GM19328 (cell line): ENCODE data around the gene SERPINB13.
"Not testable (repeated sequence)": the region's sequence is repeated elsewhere in the genome, so short reads cannot be mapped to it uniquely, and the experiment has no call there.

Source experiments
- ATAC-seq: cut with Tn5 transposase; IDR thresholded peaks from one replicate; pipeline ENCODE4 v1.9.1; 2021; ENCODE audit warnings: mild to moderate bottlenecking, moderate library complexity; ENCODE audit not compliant: unreplicated experiment

The SERPINB13 gene

GRCh38 chr18:63644694-63645093 lies 57.6 kb downstream of the SERPINB13 start:
- not testable (repeated sequence) for ATAC-seq

- no peak for ATAC-seq
Measured at GRCh38 chr18:63646936-63647335, 59.8 kb downstream of the SERPINB13 start.

- no peak for ATAC-seq
Measured at GRCh38 chr18:63648241-63648640, 61.1 kb downstream of the SERPINB13 start.
